IMR-90 (cell line): ENCODE data around the gene LY86. TPM values are rescaled to one million over a fixed set of nuclear protein-coding genes. Genes with fewer than 3 reads are reported as not detected.

Experiments used
- ATAC-seq: fragments of 200-7000 bp; cut with Tn5 transposase; 2 replicates; pipeline ENCODE4 v1.9.1; 2020; ENCODE audit warnings: low read depth, mild to moderate bottlenecking, moderate library complexity
- BruUV-seq: library from RNA; stranded (reverse); fragments of 400-500 nt; replicated peaks from 2 replicates; lab custom pipeline; 2021; lab: Mats Ljungman, UMichigan
- CTCF ChIA-PET: fragments of 300-600 bp; formaldehyde crosslinking; extraction: SDS; loops from one replicate; lab custom pipeline; 2021; ENCODE audit warnings: antibody characterized with exemption; lab: Yijun Ruan, JAX
- POLR2A ChIA-PET: fragments of 300-600 bp; sonication (Branson Sonifier 250); formaldehyde crosslinking; loops from one replicate; lab custom pipeline; 2022; ENCODE audit warnings: antibody characterized with exemption; ENCODE audit not compliant: unreplicated experiment; lab: Charles Lee
- DNase-seq: peaks from one replicate; pipeline ENCODE4 v3.0.0; 2013
- H2AFZ ChIP-seq: replicated peaks from 2 replicates; pipeline ENCODE3; 2013; ENCODE audit warnings: low read length, mild to moderate bottlenecking; ENCODE audit not compliant: poor library complexity
- H2AK5ac ChIP-seq: 2 replicates; pipeline ENCODE4 v1.6.1; 2013; ENCODE audit warnings: low read depth, low read length, inconsistent platforms
- H2AK9ac ChIP-seq: replicated peaks from 2 replicates; pipeline ENCODE3; 2013; ENCODE audit warnings: mild to moderate bottlenecking, low read depth, low read length, moderate library complexity; ENCODE audit not compliant: poor library complexity
- H2BK120ac ChIP-seq: 2 replicates; pipeline ENCODE4 v1.6.1; 2013; ENCODE audit warnings: low read depth, low read length, inconsistent platforms
- H2BK15ac ChIP-seq: 3 replicates; pipeline ENCODE4 v1.6.1; 2013; ENCODE audit warnings: low read depth, low read length, inconsistent platforms
- H2BK20ac ChIP-seq: 2 replicates; pipeline ENCODE4 v1.6.1; 2013; ENCODE audit warnings: low read depth, mild to moderate bottlenecking, inconsistent platforms, low read length, moderate library complexity
- H2BK5ac ChIP-seq: 2 replicates; pipeline ENCODE4 v1.6.1; 2013; ENCODE audit warnings: mild to moderate bottlenecking, low read depth, low read length, inconsistent platforms; ENCODE audit not compliant: poor library complexity, severe bottlenecking
- H3K14ac ChIP-seq: replicated peaks from 2 replicates; pipeline ENCODE4 v1.6.1; 2013; ENCODE audit warnings: low read depth, low read length, inconsistent platforms
- H3K18ac ChIP-seq: 2 replicates; pipeline ENCODE4 v1.6.1; 2013; ENCODE audit warnings: low read depth, low read length, control low read depth
- H3K23ac ChIP-seq: 2 replicates; pipeline ENCODE4 v1.6.1; 2013; ENCODE audit warnings: low read depth, low read length, inconsistent platforms
- H3K27ac ChIP-seq: 2 replicates; pipeline ENCODE4 v1.5.1; 2013; ENCODE audit warnings: mild to moderate bottlenecking, control low read depth, low read length; ENCODE audit not compliant: insufficient read depth
- H3K27me3 ChIP-seq: 2 replicates; pipeline ENCODE4 v1.6.1; 2013; ENCODE audit warnings: low read length; ENCODE audit not compliant: control insufficient read depth, insufficient read depth
- H3K36me3 ChIP-seq: 2 replicates; pipeline ENCODE4 v1.6.1; 2013; ENCODE audit warnings: low read length, mixed read lengths; ENCODE audit not compliant: control insufficient read depth, insufficient read depth
- H3K4ac ChIP-seq: 2 replicates; pipeline ENCODE4 v1.6.1; 2013; ENCODE audit warnings: low read depth, low read length, inconsistent platforms
- H3K4me1 ChIP-seq: 2 replicates; pipeline ENCODE4 v1.6.1; 2013; ENCODE audit warnings: low read length, mixed read lengths; ENCODE audit not compliant: control insufficient read depth, insufficient read depth
- H3K4me2 ChIP-seq: 2 replicates; pipeline ENCODE4 v1.6.1; 2013; ENCODE audit warnings: low read depth, mild to moderate bottlenecking, control low read depth, low read length, moderate library complexity
- H3K4me3 ChIP-seq: 2 replicates; pipeline ENCODE4 v1.5.1; 2013; ENCODE audit warnings: low read depth, mild to moderate bottlenecking, control low read depth, low read length, moderate library complexity; ENCODE audit not compliant: insufficient read depth
- H3K56ac ChIP-seq: 2 replicates; pipeline ENCODE4 v1.6.1; 2013; ENCODE audit warnings: low read length, inconsistent platforms; ENCODE audit not compliant: insufficient read depth; ENCODE audit errors: extremely low read depth
- H3K79me1 ChIP-seq, 2 experiments: 2 replicates each; pipeline ENCODE4 v1.6.1; 2013; ENCODE audit warnings: low read length in 2 of 2, inconsistent platforms in 1 of 2, low read depth in 1 of 2
- H3K9ac ChIP-seq: 2 replicates; pipeline ENCODE4 v1.6.1; 2013; ENCODE audit warnings: low read depth, low read length, control low read depth
- H3K9me1 ChIP-seq: 2 replicates; pipeline ENCODE4 v1.6.1; 2013; ENCODE audit warnings: low read length, inconsistent platforms; ENCODE audit not compliant: insufficient read depth
- H3K9me3 ChIP-seq: 2 replicates; pipeline ENCODE4 v1.6.1; 2013; ENCODE audit warnings: low read length; ENCODE audit not compliant: control insufficient read depth, insufficient read depth
- H4K20me1 ChIP-seq: 2 replicates; pipeline ENCODE4 v1.6.1; 2013; ENCODE audit warnings: low read length, inconsistent platforms; ENCODE audit not compliant: insufficient read depth
- H4K5ac ChIP-seq: 2 replicates; pipeline ENCODE4 v1.6.1; 2013; ENCODE audit warnings: mild to moderate bottlenecking, low read depth, low read length, control low read depth
- H4K8ac ChIP-seq, 2 experiments: 2 replicates each; pipeline ENCODE4 v1.6.1; 2013; ENCODE audit warnings: low read depth in 2 of 2, low read length in 2 of 2, control low read depth in 1 of 2, inconsistent platforms in 1 of 2
- H4K91ac ChIP-seq: 2 replicates; pipeline ENCODE4 v1.6.1; 2013; ENCODE audit warnings: low read depth, low read length, inconsistent platforms; ENCODE audit not compliant: insufficient read depth
- FOS ChIP-seq: fragments of 150-350 bp; IDR thresholded peaks from 2 replicates; pipeline ENCODE4 v1.6.1; 2016; ENCODE audit warnings: low read depth, low read length
- WGBS, 2 experiments: methylation state at CpG; one replicate each; pipeline versions ENCODE4 v1.1.5 to v1.1.7; 2013; ENCODE audit warnings: missing lambda C conversion rate in 2 of 2; ENCODE audit not compliant: insufficient read length in 1 of 2; ENCODE audit errors: extremely low coverage in 2 of 2; 5-methylcytosine and 5-hydroxymethylcytosine counted together
- dilution Hi-C: fragments of 300-500 bp; cut with HindIII; formaldehyde crosslinking; loops from one replicate; pipeline ENCODE4 v1.14.3; 2018; ENCODE audit warnings: low sequenced_read_pairs; ENCODE audit not compliant: unreplicated experiment
- in situ Hi-C: fragments of 300-500 bp; cut with MboI; formaldehyde crosslinking; loops from 3 replicates; pipeline ENCODE4 v1.14.3; 2019; ENCODE audit warnings: low sequenced_read_pairs, inconsistent platforms, mixed read lengths
- intact Hi-C: fragments of 100-400 bp; cut with micrococcal nuclease; formaldehyde crosslinking; loops from 2 replicates; pipeline ENCODE4 v1.10.0; 2022
- polyA plus RNA-seq, 3 experiments: library from polyadenylated mRNA; depleted of rRNA; stranded (reverse); fragments of >200 nt; gene quantifications; 2 replicates each; pipeline ENCODE4 v1.2.3, GENCODE V29; 2012; ENCODE audit warnings: low replicate concordance in 1 of 3
- total RNA-seq: library from RNA; depleted of rRNA; stranded (reverse); fragments of >200 nt; gene quantifications from 2 replicates; pipeline ENCODE4 v1.2.3, GENCODE V29; 2012
- TF ChIP-seq, protein P1 (sequence below): fragments of 150-350 bp; IDR thresholded peaks from 2 replicates; pipeline ENCODE4 v1.6.1; 2016; ENCODE audit warnings: low read depth, mild to moderate bottlenecking, low read length, moderate library complexity, borderline replicate concordance

Gene LY86
- total and polyA plus RNA-seq, 2 of the 4 experiments (the other 2 are of a cell fraction), result not detected

DNA sequence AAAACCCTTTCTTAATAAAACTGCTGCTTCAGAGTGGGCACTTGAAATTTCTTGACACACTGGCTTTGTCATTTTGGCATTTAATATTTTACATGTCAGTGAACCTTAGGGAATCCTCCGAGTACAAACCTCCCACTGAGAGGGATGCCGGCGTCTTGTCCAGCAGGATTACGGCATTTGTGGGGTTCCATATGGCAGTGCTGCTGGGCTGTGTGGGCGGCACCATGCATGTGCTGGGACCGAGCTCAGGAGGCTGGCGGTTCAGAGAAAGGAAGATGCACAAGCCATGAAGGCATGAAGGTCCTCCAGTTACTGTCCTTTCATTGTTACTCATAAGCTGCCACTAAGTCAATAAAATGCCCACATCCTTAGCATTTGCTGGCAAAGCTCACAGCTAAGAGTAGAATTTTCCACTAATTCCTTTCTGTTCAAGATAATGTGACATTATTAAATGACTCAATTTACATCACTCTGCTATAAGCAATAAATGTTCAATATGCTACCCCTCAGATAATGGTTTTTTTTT is 61.4 kb downstream of the LY86 start:
- H2BK120ac ChIP-seq, result no peak overlapping the region
- H2BK15ac ChIP-seq, result no peak overlapping the region
- no peaks in the 10 kb centered on the region; the same call in 1 of the 2 replicates for H3K27me3 ChIP-seq
- H3K79me1 ChIP-seq, result no peaks in the 10 kb centered on the region
- no peaks in the 10 kb centered on the region for H3K9me1 ChIP-seq
- H3K23ac ChIP-seq, result no peak overlapping the region
- no peak overlapping the region for H3K4ac ChIP-seq
- no peak overlapping the region for H3K4me2 ChIP-seq
- no peak overlapping the region for H2AK9ac ChIP-seq
- H3K56ac ChIP-seq, result no peak overlapping the region
- POLR2A ChIA-PET, result no interaction called here
- CTCF ChIA-PET, result interaction anchor here (0.5 kb wide), 1 partner anchor 311 kb away, joined by 5 read pairs; no protein-coding TSS in a partner anchor
- H3K9ac ChIP-seq, result no peak overlapping the region
- no peak overlapping the region for H3K14ac ChIP-seq
- no peak overlapping the region for H2AFZ ChIP-seq
- H3K9me3 ChIP-seq, result no peaks in the 10 kb centered on the region
- H3K18ac ChIP-seq, result no peak overlapping the region
- H3K4me3 ChIP-seq, result no peak overlapping the region
- ATAC-seq (no peak), DNase-seq (no peak)
- no peak overlapping the region for H2AK5ac ChIP-seq
- H3K27ac ChIP-seq, result no peak overlapping the region
- no TSS peak for BruUV-seq
- no peaks in the 10 kb centered on the region for H4K20me1 ChIP-seq
- intact Hi-C loops, result no loop called here
- H3K36me3 ChIP-seq, result no peaks in the 10 kb centered on the region
- no peaks in the 10 kb centered on the region for H3K4me1 ChIP-seq
- WGBS, 2 experiments, result 71% methylated on average over 4 of the region's 7 CpGs; no CpG with 5 or more reads in 1 of the 2 experiments
- dilution Hi-C loops, result no loop called here
- no peak overlapping the region for H4K91ac ChIP-seq
- no peak overlapping the region for H2BK20ac ChIP-seq
- no peak overlapping the region for H4K5ac ChIP-seq
- TF ChIP-seq, protein P1, sequence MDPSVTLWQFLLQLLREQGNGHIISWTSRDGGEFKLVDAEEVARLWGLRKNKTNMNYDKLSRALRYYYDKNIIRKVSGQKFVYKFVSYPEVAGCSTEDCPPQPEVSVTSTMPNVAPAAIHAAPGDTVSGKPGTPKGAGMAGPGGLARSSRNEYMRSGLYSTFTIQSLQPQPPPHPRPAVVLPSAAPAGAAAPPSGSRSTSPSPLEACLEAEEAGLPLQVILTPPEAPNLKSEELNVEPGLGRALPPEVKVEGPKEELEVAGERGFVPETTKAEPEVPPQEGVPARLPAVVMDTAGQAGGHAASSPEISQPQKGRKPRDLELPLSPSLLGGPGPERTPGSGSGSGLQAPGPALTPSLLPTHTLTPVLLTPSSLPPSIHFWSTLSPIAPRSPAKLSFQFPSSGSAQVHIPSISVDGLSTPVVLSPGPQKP, result no peak
- TF ChIP-seq FOS, result no peak
- H2BK5ac ChIP-seq, result no peak overlapping the region
- no peak overlapping the region for H4K8ac ChIP-seq
- in situ Hi-C loops, result no loop called here
